Neural cell (in vitro differentiated cells): ENCODE results near the gene SMLR1.

ENCODE experiments used
- EP300 ChIP-seq: fragments of 450-650 bp; conservative IDR thresholded peaks from 2 replicates; pipeline ENCODE4 v1.6.1; 2014; ENCODE audit warnings: antibody characterized with exemption, mild to moderate bottlenecking, moderate library complexity; ENCODE audit not compliant: poor library complexity, severe bottlenecking
- TAF1 ChIP-seq: IDR thresholded peaks from 2 replicates; pipeline ENCODE4 v1.6.1; 2012; ENCODE audit warnings: low read depth
- TF ChIP-seq, protein P1 (sequence below): fragments of 450-650 bp; IDR thresholded peaks from 2 replicates; pipeline ENCODE4 v1.5.1; 2014; ENCODE audit warnings: antibody characterized with exemption, mild to moderate bottlenecking, moderate library complexity; ENCODE audit not compliant: poor library complexity, severe bottlenecking

DNA sequence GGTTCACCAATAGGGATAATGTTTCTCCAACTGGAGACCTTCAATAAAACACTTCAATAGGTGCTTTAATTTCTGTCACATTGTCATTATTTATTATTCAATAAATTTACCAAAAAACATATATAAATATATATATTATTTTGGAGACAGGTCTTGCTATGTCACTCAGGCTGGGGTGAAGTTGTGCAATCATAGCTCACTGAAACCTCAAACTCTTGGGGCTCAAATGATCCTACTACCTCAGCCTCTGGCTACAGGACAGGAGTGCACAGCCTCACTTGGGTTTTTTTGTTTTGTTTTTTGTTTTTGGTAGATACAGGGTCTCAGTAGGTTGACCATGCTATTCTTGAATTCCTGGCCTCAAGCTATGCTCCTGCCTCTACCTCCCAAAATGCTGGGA, 9.9 kb downstream of the SMLR1 start:
- TF ChIP-seq, protein P1, sequence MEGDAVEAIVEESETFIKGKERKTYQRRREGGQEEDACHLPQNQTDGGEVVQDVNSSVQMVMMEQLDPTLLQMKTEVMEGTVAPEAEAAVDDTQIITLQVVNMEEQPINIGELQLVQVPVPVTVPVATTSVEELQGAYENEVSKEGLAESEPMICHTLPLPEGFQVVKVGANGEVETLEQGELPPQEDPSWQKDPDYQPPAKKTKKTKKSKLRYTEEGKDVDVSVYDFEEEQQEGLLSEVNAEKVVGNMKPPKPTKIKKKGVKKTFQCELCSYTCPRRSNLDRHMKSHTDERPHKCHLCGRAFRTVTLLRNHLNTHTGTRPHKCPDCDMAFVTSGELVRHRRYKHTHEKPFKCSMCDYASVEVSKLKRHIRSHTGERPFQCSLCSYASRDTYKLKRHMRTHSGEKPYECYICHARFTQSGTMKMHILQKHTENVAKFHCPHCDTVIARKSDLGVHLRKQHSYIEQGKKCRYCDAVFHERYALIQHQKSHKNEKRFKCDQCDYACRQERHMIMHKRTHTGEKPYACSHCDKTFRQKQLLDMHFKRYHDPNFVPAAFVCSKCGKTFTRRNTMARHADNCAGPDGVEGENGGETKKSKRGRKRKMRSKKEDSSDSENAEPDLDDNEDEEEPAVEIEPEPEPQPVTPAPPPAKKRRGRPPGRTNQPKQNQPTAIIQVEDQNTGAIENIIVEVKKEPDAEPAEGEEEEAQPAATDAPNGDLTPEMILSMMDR = no peak
- TF ChIP-seq EP300 (no peak), TAF1 (no peak)
